Vagina (tissue), 2 donors: Measurements from ENCODE around the gene OR14C36. TPM values are rescaled to one million over a fixed set of nuclear protein-coding genes. Genes with fewer than 3 reads are reported as not detected.

Experiments
- DNase-seq, 2 donors: peaks; one replicate each; pipeline ENCODE4 v3.0.0-alpha.2; 2017; ENCODE audit errors: extremely low spot score in 2 of 2
- H3K27ac ChIP-seq: fragments of 200-600 bp; sonication (generic); one replicate; pipeline ENCODE4 v1.5.1; 2019
- H3K27me3 ChIP-seq: fragments of 200-600 bp; sonication (generic); one replicate; pipeline ENCODE4 v1.5.1; 2019
- H3K36me3 ChIP-seq, 2 donors: fragments of 200-600 bp; sonication (generic); one replicate each; pipeline ENCODE4 v1.5.1; 2017 to 2019
- H3K4me1 ChIP-seq: fragments of 200-600 bp; sonication (generic); one replicate; pipeline ENCODE4 v1.5.1; 2019
- H3K4me3 ChIP-seq, 2 donors: fragments of 200-600 bp; sonication (generic); 1 replicate in 1 of 2; 2 replicates in 1 of 2; pipeline ENCODE4 v1.5.1; 2016 to 2019
- H3K9me3 ChIP-seq: fragments of 200-600 bp; sonication (generic); one replicate; pipeline ENCODE4 v1.5.1; 2019
- POLR2A ChIP-seq, 2 donors: fragments of 450-650 bp; IDR thresholded peaks; one replicate each; pipeline ENCODE4 v1.6.1; 2017; ENCODE audit warnings: antibody characterized with exemption in 2 of 2, mild to moderate bottlenecking in 2 of 2, moderate library complexity in 2 of 2
- POLR2AphosphoS5 ChIP-seq, 2 donors: sonication (generic); formaldehyde crosslinking; IDR thresholded peaks; one replicate each; pipeline ENCODE4 v1.9.0; 2017; ENCODE audit warnings: antibody characterized with exemption in 2 of 2, mild to moderate bottlenecking in 2 of 2, low read depth in 1 of 2; ENCODE audit not compliant: insufficient read depth in 1 of 2
- intact Hi-C: fragments of 100-400 bp; cut with DNase I; formaldehyde crosslinking; loops from one replicate; pipeline ENCODE4 v1.15.1; 2023
- total RNA-seq: library from RNA; depleted of rRNA; stranded (reverse); fragments of >200 nt; gene quantifications from one replicate; pipeline ENCODE4 v1.2.3, GENCODE V29; 2016
- TF ChIP-seq, protein P1 (sequence below), 3 experiments: fragments of 450-650 bp in 2 of 3; fragments of 200-600 bp in 1 of 3; sonication (generic) in 1 of 3; IDR thresholded peaks; one replicate each; pipeline ENCODE4 v1.5.1; 2017 to 2019; ENCODE audit warnings: antibody characterized with exemption in 3 of 3, mild to moderate bottlenecking in 2 of 3, moderate library complexity in 2 of 3

OR14C36 gene
- total RNA-seq, 1 donor from 2014 or later, result not detected

- no peaks in the 10 kb centered on the region for H3K9me3 ChIP-seq
These were observed 24.1 kb upstream of the OR14C36 start, which contains the start of gene OR2M7 for GRCh38 chr1:248324468-248324867. Gene OR2M7 (minus strand): TSS chr1:248324568. CDS start chr1:248324568, 0 bp downstream.

DNA sequence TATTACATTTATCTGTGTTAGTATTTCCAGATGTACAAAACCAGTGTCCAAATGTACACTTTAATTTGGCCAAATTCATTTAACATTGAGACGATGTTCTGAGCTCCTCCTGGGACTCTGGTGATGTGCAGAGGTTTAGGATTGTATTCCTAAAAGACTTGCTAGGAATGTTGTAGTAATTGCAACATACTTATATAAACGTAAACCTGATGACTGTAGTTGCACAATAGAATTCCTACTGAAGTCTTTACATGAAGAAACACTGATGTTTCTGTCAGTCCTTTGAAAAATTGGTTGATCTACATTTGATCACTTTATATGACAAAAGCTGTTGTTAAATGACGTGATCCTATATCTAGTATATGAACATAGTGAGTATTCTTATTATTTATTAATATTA, 5.1 kb upstream of the OR14C36 start:
- Histone ChIP-seq H3K36me3 (no peaks in the 10 kb centered on the region), H3K4me3 (no peak overlapping the region), H3K27ac (no peak overlapping the region), H3K4me1 (no peaks in the 10 kb centered on the region), H3K9me3 (no peaks in the 10 kb centered on the region), H3K27me3 (no peaks in the 10 kb centered on the region)
- TF ChIP-seq POLR2AphosphoS5 (IDR thresholded peaks at IDR 0.05; ENCODE audit: insufficient read depth in 1 of 2, low read depth in 1 of 2), result no peak
- TF ChIP-seq, protein P1, sequence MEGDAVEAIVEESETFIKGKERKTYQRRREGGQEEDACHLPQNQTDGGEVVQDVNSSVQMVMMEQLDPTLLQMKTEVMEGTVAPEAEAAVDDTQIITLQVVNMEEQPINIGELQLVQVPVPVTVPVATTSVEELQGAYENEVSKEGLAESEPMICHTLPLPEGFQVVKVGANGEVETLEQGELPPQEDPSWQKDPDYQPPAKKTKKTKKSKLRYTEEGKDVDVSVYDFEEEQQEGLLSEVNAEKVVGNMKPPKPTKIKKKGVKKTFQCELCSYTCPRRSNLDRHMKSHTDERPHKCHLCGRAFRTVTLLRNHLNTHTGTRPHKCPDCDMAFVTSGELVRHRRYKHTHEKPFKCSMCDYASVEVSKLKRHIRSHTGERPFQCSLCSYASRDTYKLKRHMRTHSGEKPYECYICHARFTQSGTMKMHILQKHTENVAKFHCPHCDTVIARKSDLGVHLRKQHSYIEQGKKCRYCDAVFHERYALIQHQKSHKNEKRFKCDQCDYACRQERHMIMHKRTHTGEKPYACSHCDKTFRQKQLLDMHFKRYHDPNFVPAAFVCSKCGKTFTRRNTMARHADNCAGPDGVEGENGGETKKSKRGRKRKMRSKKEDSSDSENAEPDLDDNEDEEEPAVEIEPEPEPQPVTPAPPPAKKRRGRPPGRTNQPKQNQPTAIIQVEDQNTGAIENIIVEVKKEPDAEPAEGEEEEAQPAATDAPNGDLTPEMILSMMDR (IDR thresholded peaks at IDR 0.05), result no peak
- TF ChIP-seq POLR2A (IDR thresholded peaks at IDR 0.05), result no peak
- intact Hi-C loops, result no loop called here
- no peak for DNase-seq

More at GRCh38 chr1:248324468-248324867, 24.1 kb upstream of the OR14C36 start, which contains the start of gene OR2M7:
- no peak within 1 kb of the TSS for H3K27ac ChIP-seq
- H3K36me3 ChIP-seq, result no peaks in the 10 kb centered on the region
- DNase-seq, result no peak
- H3K4me3 ChIP-seq, result no peak within 1 kb of the TSS
- TF ChIP-seq POLR2AphosphoS5 (IDR thresholded peaks at IDR 0.05; ENCODE audit: insufficient read depth in 1 of 2, low read depth in 1 of 2), result no peak
- TF ChIP-seq POLR2A (IDR thresholded peaks at IDR 0.05), result no peak
- TF ChIP-seq, protein P1 (IDR thresholded peaks at IDR 0.05), result no peak
- intact Hi-C loops, result no loop called here
- no peaks in the 10 kb centered on the region for H3K27me3 ChIP-seq
- no peaks in the 10 kb centered on the region for H3K4me1 ChIP-seq

DNA sequence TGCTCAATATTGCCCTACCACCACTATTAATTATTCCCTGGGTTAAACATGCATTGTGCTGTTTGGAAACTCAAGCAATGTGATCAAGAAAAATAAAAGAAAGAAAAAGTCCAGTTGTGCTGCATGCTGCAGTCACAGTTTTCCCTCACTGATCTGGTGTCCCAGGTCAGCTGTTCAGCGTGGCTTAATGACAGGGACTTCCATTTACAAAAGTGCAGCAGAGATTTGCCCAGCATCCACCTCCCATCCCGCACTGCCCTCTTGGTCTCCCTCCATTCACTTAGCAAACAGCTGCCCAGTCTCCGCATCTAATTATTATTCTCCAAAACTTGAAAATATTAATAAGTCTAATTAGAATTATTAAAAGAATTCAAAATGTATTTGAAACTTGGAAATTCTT, 10.8 kb downstream of the OR14C36 start:
- Histone ChIP-seq H3K36me3 (no peaks in the 10 kb centered on the region), H3K27ac (no peak overlapping the region), H3K4me1 (no peaks in the 10 kb centered on the region), H3K27me3 (no peaks in the 10 kb centered on the region), H3K9me3 (no peaks in the 10 kb centered on the region), H3K4me3 (no peak overlapping the region)
- no peak for TF ChIP-seq POLR2A (IDR thresholded peaks at IDR 0.05)
- no peak for TF ChIP-seq POLR2AphosphoS5 (IDR thresholded peaks at IDR 0.05; ENCODE audit: insufficient read depth in 1 of 2, low read depth in 1 of 2)
- TF ChIP-seq, protein P1 (IDR thresholded peaks at IDR 0.05), result no peak
- intact Hi-C loops, result no loop called here
- DNase-seq, result no peak

DNA sequence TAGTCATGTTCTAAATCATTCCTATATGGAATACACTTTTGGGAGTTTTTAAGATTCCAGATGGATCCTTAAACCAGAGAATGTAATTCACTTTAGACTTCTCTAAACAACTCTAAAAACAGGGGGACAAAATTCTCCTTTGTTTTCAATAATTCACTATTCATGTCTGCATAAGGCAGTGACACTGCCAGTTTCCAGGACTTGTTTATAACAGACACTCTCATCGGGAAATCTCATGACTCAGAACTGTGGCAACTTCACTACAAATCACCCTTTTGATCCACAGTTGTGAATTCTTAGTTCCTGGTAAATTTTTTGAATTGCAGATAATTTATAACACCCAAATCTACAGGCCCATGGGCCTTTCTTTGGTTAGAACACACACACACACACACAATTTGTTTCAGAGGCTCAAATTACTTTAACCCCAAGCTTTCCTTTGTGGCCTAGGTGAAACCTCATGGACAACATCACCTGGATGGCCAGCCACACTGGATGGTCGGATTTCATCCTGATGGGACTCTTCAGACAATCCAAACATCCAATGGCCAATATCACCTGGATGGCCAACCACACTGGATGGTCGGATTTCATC, 12.6 kb downstream of the OR14C36 start, which contains the start of gene OR2T4:
TSS of gene OR2T4 (plus strand) at position 545 of the 595 bp plus-strand sequence. CDS start at position 545, 0 bp downstream.
- H3K9me3 ChIP-seq, result peaks cover 6% of the 10 kb centered on the region
- intact Hi-C loops, result no loop called here
- TF ChIP-seq, protein P1 (IDR thresholded peaks at IDR 0.05), result no peak
- TF ChIP-seq POLR2A (IDR thresholded peaks at IDR 0.05) (no peak), POLR2AphosphoS5 (IDR thresholded peaks at IDR 0.05; ENCODE audit: insufficient read depth in 1 of 2, low read depth in 1 of 2) (no peak)
- H3K36me3 ChIP-seq, result no peaks in the 10 kb centered on the region
- no peaks in the 10 kb centered on the region for H3K4me1 ChIP-seq
- no peak within 1 kb of the TSS for H3K27ac ChIP-seq
- no peak for DNase-seq
- H3K27me3 ChIP-seq, result no peaks in the 10 kb centered on the region
- no peak within 1 kb of the TSS for H3K4me3 ChIP-seq

DNA sequence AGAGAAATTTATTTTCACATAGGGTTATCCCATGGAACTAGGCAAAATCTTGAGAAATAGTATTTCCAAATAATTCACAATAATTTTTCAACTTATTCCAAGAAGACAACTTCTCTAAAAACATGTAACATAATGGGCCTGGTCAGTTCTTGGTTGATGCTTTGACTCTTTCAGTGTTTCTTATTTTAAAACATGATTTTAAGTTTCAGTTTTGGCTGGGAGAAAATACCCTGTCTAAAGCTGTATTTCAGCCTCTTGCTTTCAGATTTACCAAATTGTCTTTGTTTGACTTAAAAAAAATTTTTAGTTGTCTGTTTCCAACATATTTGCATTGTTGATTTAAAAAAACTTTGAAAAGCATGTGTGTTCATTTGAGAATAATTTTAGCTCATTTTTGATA, 18.0 kb downstream of the OR14C36 start:
- DNase-seq, result no peak
- H3K36me3 ChIP-seq, result no peaks in the 10 kb centered on the region
- no peaks in the 10 kb centered on the region for H3K27me3 ChIP-seq
- TF ChIP-seq POLR2A (IDR thresholded peaks at IDR 0.05), result no peak
- no peak for TF ChIP-seq POLR2AphosphoS5 (IDR thresholded peaks at IDR 0.05; ENCODE audit: insufficient read depth in 1 of 2, low read depth in 1 of 2)
- TF ChIP-seq, protein P1 (IDR thresholded peaks at IDR 0.05), result no peak
- no peak overlapping the region for H3K27ac ChIP-seq
- H3K4me1 ChIP-seq, result no peaks in the 10 kb centered on the region
- H3K4me3 ChIP-seq, result no peak overlapping the region
- peaks cover 6% of the 10 kb centered on the region for H3K9me3 ChIP-seq
- intact Hi-C loops, result no loop called here
